Activated T-helper 2 cell treated with anti-CD3 and anti-CD28 coated beads, Interferon-gamma antibody, Interleukin-2, Interleukin-4, amounts not matched to agents 10 μg/mL and 5 μg/mL and 100 μg/mL, durations not matched to agents 14 hours and 24 hours and 36 hours (primary cell): ENCODE data around the gene RAET1G. TPM values are rescaled to one million over a fixed set of nuclear protein-coding genes. Genes with fewer than 3 reads are reported as not detected.
A peak's percentile ranks its signal among the peaks of the same experiment; 100 is the strongest.
"Not testable (repeated sequence)": the region's sequence is repeated elsewhere in the genome, so short reads cannot be mapped to it uniquely, and the experiment has no call there.

Experiments used
- DNase-seq: peaks from one replicate; pipeline ENCODE4 v3.0.0; 2021; ENCODE audit warnings: low spot score
- H3K27ac Mint-ChIP-seq: one replicate; pipeline ENCODE4 v1.8.0; 2021; ENCODE audit warnings: mixed read lengths
- H3K27me3 Mint-ChIP-seq: one replicate; pipeline ENCODE4 v1.8.0; 2021; ENCODE audit warnings: low read depth, mixed read lengths
- H3K36me3 Mint-ChIP-seq: one replicate; pipeline ENCODE4 v1.8.0; 2021; ENCODE audit warnings: low read depth, mixed read lengths
- H3K4me1 Mint-ChIP-seq: one replicate; pipeline ENCODE4 v1.8.0; 2021; ENCODE audit warnings: low read depth, mixed read lengths
- H3K4me3 Mint-ChIP-seq: one replicate; pipeline ENCODE4 v1.8.0; 2021; ENCODE audit warnings: low read depth, mild to moderate bottlenecking, moderate library complexity, mixed read lengths
- H3K9me3 Mint-ChIP-seq: one replicate; pipeline ENCODE4 v1.8.0; 2021; ENCODE audit warnings: mixed read lengths
- intact Hi-C: fragments of 100-400 bp; cut with micrococcal nuclease; formaldehyde crosslinking; loops from one replicate; pipeline ENCODE4 v1.15.1; 2023
- total RNA-seq: library from RNA; stranded (reverse); gene quantifications from 2 replicates; pipeline ENCODE4 v1.2.3, GENCODE V29; 2022

The RAET1G gene
- total RNA-seq, 1 donor from 2014 or later = not detected

DNA sequence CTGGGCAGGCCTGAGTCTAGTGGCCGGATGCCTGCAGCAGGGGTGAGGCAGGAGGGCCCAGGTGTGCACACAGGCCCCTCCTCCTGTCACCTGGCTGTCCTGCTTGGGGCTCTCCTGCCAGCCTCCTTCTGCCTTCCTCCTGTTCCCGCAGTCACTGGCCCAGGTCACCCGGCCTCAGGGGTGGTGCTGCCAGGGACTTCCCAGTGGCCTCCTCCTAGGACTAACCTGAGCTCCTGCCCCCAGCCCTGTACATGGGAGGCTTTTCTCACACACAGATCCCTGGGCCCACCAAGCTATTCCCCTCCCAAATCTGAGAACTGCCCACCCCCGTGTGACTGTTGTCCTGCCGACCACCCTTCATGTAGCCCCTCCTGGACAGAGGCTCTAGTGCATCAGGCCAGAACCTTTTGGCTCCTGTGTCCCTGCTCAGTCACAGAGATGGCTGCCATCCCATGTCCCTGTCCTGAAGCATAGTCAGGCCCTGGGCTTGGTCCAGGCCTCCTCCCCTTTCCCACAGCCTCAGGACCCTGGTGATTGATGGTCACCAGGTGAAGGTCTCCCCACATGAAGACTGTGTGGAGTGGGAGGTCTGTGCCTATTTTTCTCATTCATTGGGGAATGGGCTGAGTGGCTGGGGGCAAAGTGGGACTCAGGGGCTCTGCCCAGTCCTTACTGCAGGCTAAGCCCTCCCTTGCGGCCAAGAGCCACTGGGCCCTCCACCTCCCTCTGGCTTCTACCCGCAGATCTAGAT lies 39.7 kb upstream of the RAET1G start:
- intact Hi-C loops = loop anchor here (1.0 to 10.0 kb wide), 4 partner anchors 21 to 182 kb away; partner anchors contain the start of gene PPP1R14C
- Mint-ChIP-seq H3K27ac (peak overlapping the region; percentile 81), H3K4me1 (peaks cover 20% of the 10 kb centered on the region), H3K4me3 (peak overlapping the region; percentile 85), H3K27me3 (peaks cover 80% of the 10 kb centered on the region), H3K9me3 (no peaks in the 10 kb centered on the region), H3K36me3 (peaks cover 4% of the 10 kb centered on the region)
- DNase-seq = no peak

- no peak for DNase-seq
- H3K27me3 Mint-ChIP-seq = peaks cover 73% of the 10 kb centered on the region
- H3K4me3 Mint-ChIP-seq = no peak overlapping the region
- peaks cover 4% of the 10 kb centered on the region for H3K36me3 Mint-ChIP-seq
- intact Hi-C loops = loop anchor here (2.0 to 10.0 kb wide), 3 partner anchors 39 to 183 kb away; partner anchors contain the start of gene PPP1R14C
- H3K27ac Mint-ChIP-seq = no peak overlapping the region
- no peaks in the 10 kb centered on the region for H3K9me3 Mint-ChIP-seq
- peaks cover 20% of the 10 kb centered on the region for H3K4me1 Mint-ChIP-seq
Observed at GRCh38 chr6:149961728-149962425, 39.0 kb upstream of the RAET1G start.

- Mint-ChIP-seq H3K4me1 (peaks cover 20% of the 10 kb centered on the region), H3K4me3 (no peak overlapping the region), H3K9me3 (no peaks in the 10 kb centered on the region), H3K27me3 (peaks cover 74% of the 10 kb centered on the region), H3K27ac (no peak overlapping the region), H3K36me3 (peaks cover 1% of the 10 kb centered on the region)
- intact Hi-C loops = loop anchor here (10.0 kb wide), 1 partner anchor 184 kb away; the partner anchor contains the start of gene PPP1R14C
- DNase-seq = no peak
Observed at GRCh38 chr6:149960488-149960887, 37.6 kb upstream of the RAET1G start.

DNA sequence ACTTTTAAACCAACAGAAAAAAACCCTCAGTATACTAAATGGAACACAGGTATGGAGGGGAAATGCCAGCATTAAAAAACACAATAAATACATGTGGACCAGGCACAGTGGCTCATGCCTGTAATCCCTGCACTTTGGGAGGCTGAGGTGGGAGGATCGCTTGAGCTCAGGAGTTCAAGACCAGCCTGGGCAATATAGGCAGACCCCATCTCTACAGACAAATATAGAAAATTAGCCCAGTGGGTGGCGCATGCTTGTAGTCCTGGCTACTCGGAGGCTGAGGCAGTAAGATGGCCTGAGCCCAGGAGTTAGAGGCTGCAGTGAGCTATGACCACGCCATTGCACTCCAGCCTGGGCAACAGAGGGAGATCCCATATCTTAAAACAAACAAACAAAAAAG lies 36.9 kb upstream of the RAET1G start:
- intact Hi-C loops = loop anchor here (10.0 kb wide), 1 partner anchor 185 kb away; the partner anchor contains the start of gene PPP1R14C
- not testable (repeated sequence) for DNase-seq, H3K9me3 Mint-ChIP-seq, H3K27ac Mint-ChIP-seq, H3K4me3 Mint-ChIP-seq, H3K36me3 Mint-ChIP-seq
- Mint-ChIP-seq H3K27me3 (peaks cover 73% of the 10 kb centered on the region), H3K4me1 (peaks cover 22% of the 10 kb centered on the region)

GRCh38 chr6:149958124-149958523 lies 35.2 kb upstream of the RAET1G start:
- peaks cover 12% of the 10 kb centered on the region for H3K4me1 Mint-ChIP-seq
- not testable (repeated sequence) for H3K36me3 Mint-ChIP-seq

DNA sequence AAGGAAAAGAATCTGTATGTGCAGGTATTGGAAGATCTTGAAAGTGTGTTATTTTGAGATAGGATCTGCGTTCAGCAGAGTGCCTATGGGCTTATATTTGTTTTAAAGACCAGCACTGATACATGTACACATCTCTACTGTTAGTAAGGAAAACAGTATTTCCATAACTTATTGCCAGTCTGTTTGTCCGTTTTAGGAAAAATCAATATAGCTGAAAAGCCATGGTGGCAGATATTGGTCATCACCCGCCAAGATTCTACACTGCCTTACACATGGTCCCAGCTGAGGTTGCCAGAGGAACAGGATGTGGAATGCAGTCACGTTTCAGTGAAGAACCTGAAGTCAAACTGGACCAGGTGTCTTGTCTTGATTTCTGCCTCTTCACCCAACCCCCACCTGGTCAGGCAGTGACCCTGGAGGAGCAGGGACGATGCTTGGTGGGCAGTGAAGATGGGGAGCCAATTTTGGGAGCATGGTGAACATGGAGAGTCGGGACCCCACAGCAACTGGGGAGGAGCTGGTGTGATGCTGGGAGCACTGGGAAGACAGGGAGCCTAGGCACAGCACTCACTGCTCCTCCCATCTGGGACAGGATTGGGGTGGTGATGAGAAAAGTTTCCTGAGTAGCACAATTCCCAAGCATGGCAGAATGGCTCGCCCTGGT lies 32.9 kb upstream of the RAET1G start:
- H3K27me3 Mint-ChIP-seq = peaks cover 75% of the 10 kb centered on the region
- H3K27ac Mint-ChIP-seq, H3K9me3 Mint-ChIP-seq, H3K4me3 Mint-ChIP-seq, H3K36me3 Mint-ChIP-seq, intact Hi-C loops, DNase-seq, H3K4me1 Mint-ChIP-seq: not testable (repeated sequence)

More at GRCh38 chr6:149958124-149958523, 35.2 kb upstream of the RAET1G start:
- H3K9me3 Mint-ChIP-seq, DNase-seq, intact Hi-C loops, H3K27ac Mint-ChIP-seq, H3K4me3 Mint-ChIP-seq: not testable (repeated sequence)
- H3K27me3 Mint-ChIP-seq = peaks cover 66% of the 10 kb centered on the region

DNA sequence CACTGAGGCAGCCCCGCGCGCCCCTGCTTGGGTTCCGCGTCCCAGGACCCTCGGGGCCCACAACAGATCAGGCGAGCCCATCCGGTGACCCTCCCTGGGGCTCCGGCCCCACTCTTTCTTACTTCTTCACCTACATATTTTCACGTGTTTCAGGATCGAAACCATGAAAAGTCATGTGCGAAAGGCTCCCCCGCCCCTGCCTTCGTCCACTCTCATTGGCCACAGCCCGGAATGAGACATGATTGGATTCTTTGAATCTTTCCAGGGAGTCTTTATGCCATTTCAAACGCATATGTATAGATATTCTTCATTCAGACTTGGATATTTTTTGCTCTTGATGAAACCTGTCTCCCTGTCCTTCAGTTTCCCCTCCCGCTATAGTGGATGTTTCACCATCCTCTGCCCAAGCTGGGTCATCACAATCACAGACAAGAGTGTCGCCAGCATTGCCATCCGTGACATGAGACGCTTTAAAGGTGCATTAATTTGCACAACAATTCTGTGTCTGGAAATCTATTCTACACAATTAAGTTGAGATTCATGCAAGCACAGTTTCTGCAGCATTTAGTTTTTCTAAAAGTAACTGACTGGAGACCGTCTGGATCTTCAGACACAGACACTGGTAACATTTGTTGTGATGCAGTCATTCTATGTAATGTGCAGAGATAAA lies 32.2 kb upstream of the RAET1G start:
- peaks cover 75% of the 10 kb centered on the region for H3K27me3 Mint-ChIP-seq
- intact Hi-C loops, DNase-seq, H3K9me3 Mint-ChIP-seq, H3K4me3 Mint-ChIP-seq, H3K36me3 Mint-ChIP-seq, H3K4me1 Mint-ChIP-seq, H3K27ac Mint-ChIP-seq: not testable (repeated sequence)

- H3K9me3 Mint-ChIP-seq, H3K36me3 Mint-ChIP-seq, H3K4me3 Mint-ChIP-seq, DNase-seq, H3K4me1 Mint-ChIP-seq, H3K27ac Mint-ChIP-seq, intact Hi-C loops: not testable (repeated sequence)
- peaks cover 75% of the 10 kb centered on the region for H3K27me3 Mint-ChIP-seq
Observed at GRCh38 chr6:149954328-149954983, 31.5 kb upstream of the RAET1G start.

DNA sequence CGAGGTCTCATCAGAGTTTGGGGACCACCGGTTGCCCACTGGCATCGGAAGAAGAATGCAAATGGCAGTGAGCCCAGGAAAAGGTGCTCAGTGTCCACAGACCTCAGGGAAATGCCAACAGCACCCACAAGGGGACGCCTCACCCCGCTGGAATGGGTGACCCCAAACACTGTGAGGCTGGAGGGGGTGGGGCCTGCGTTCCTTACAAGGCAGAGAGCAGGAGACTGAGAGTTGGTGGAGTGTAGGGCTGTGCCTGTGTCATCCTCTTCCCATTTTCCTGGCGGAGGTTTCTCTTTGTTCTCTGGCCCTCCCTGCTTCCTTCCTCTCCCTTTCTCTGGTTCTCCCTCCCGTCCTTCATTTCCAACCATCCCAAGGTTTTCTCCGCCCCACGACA lies 31.0 kb upstream of the RAET1G start:
- peaks cover 74% of the 10 kb centered on the region for H3K27me3 Mint-ChIP-seq
- H3K4me3 Mint-ChIP-seq, H3K9me3 Mint-ChIP-seq, H3K4me1 Mint-ChIP-seq, intact Hi-C loops, H3K27ac Mint-ChIP-seq, H3K36me3 Mint-ChIP-seq, DNase-seq: not testable (repeated sequence)

DNA sequence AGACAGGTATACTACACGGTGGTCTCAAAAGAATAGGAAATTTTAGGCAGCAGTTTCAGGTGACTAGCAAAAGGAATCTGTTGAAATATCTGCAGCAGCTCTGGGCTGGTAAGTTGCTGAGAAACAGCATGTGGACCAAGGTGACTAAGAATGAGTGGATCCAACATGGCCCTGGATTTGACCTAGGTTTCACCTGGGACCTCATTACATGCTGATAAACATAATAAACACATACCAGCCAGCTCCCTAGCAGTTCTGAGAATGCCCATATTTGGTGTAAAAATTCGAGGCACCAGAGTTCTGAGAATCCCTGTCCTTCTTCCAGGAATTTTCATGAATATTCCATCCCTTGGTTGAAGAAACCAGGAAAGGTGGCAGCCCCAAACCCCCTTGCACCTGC lies 30.5 kb upstream of the RAET1G start:
- H3K4me1 Mint-ChIP-seq, H3K36me3 Mint-ChIP-seq, H3K9me3 Mint-ChIP-seq, H3K4me3 Mint-ChIP-seq, DNase-seq, intact Hi-C loops, H3K27ac Mint-ChIP-seq: not testable (repeated sequence)
- peaks cover 72% of the 10 kb centered on the region for H3K27me3 Mint-ChIP-seq

GRCh38 chr6:149951626-149952025 lies 28.7 kb upstream of the RAET1G start:
- intact Hi-C loops = no loop called here
- Mint-ChIP-seq H3K9me3 (no peaks in the 10 kb centered on the region), H3K27me3 (peaks cover 71% of the 10 kb centered on the region), H3K4me3 (no peak overlapping the region), H3K36me3 (no peaks in the 10 kb centered on the region), H3K4me1 (peaks cover 9% of the 10 kb centered on the region), H3K27ac (no peak overlapping the region)
- no peak for DNase-seq

DNA sequence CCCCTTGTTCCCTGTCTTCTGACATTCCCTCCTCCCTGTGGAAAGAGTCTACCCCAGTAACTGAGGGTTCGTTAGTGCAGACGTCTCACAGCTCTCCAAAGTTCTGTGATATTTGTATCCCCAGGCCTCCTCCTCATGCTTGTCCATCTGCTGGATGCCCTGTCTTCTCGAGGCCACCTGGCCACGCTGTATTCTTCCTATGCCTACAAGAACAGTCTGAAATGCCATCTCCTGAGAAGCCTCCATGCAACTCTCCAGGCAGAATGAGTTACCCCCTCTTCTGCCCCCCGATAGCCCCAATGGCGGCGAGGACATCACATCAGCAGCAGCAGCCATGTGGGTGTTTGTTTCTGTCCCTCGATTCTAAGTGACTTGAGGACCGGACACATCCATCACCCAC lies 28.2 kb upstream of the RAET1G start:
- H3K4me3 Mint-ChIP-seq = no peak overlapping the region
- intact Hi-C loops = no loop called here
- peaks cover 9% of the 10 kb centered on the region for H3K4me1 Mint-ChIP-seq
- H3K27me3 Mint-ChIP-seq = peaks cover 73% of the 10 kb centered on the region
- no peaks in the 10 kb centered on the region for H3K9me3 Mint-ChIP-seq
- DNase-seq = no peak
- no peaks in the 10 kb centered on the region for H3K36me3 Mint-ChIP-seq
- no peak overlapping the region for H3K27ac Mint-ChIP-seq
